Astrocyte (in vitro differentiated cells and primary cell): ENCODE measurements around the gene ZP1. TPM values are rescaled to one million over a fixed set of nuclear protein-coding genes. Genes with fewer than 3 reads are reported as not detected.
A peak's percentile ranks its signal among the peaks of the same experiment; 100 is the strongest.

Experiments used
- DNase-seq: peaks from one replicate; pipeline ENCODE4 v3.0.0-alpha.2; 2010; ENCODE audit warnings: low read depth
- FAIRE-seq: peaks from 2 replicates; lab custom pipeline; 2011; peaks lifted over from hg19 to GRCh38; lab: Jason Lieb, UNC
- H2AFZ ChIP-seq: 2 replicates; pipeline ENCODE4 v1.6.0; 2012; ENCODE audit warnings: low read depth, low read length, inconsistent platforms
- H3K27ac ChIP-seq: 2 replicates; pipeline ENCODE4 v1.5.1; 2011; ENCODE audit warnings: low read depth, low read length, inconsistent platforms
- H3K27me3 ChIP-seq: 2 replicates; pipeline ENCODE4 v1.6.0; 2011; ENCODE audit warnings: low read length, inconsistent platforms; ENCODE audit not compliant: insufficient read depth
- H3K36me3 ChIP-seq: 2 replicates; pipeline ENCODE4 v1.5.1; 2011; ENCODE audit warnings: low read length, inconsistent platforms; ENCODE audit not compliant: insufficient read depth
- H3K4me1 ChIP-seq: 2 replicates; pipeline ENCODE4 v1.5.1; 2011; ENCODE audit warnings: low read length, inconsistent platforms; ENCODE audit not compliant: insufficient read depth
- H3K4me2 ChIP-seq: 2 replicates; pipeline ENCODE4 v1.6.0; 2012; ENCODE audit warnings: low read length, inconsistent platforms
- H3K4me3 ChIP-seq: 2 replicates; pipeline ENCODE4 v1.5.1; 2011; ENCODE audit warnings: low read depth, mild to moderate bottlenecking, low read length, inconsistent platforms; ENCODE audit not compliant: insufficient read depth
- H3K79me2 ChIP-seq: 2 replicates; pipeline ENCODE4 v1.6.0; 2012; ENCODE audit warnings: mild to moderate bottlenecking, low read length, inconsistent platforms; ENCODE audit not compliant: insufficient read depth
- H3K9ac ChIP-seq: 2 replicates; pipeline ENCODE4 v1.6.0; 2012; ENCODE audit warnings: mild to moderate bottlenecking, low read length, inconsistent platforms
- H3K9me3 ChIP-seq: 2 replicates; pipeline ENCODE4 v1.5.1; 2012; ENCODE audit warnings: low read depth, mild to moderate bottlenecking, low read length, inconsistent platforms; ENCODE audit not compliant: insufficient read depth
- H4K20me1 ChIP-seq: 2 replicates; pipeline ENCODE4 v1.6.0; 2012; ENCODE audit warnings: low read length, inconsistent platforms; ENCODE audit not compliant: insufficient read depth
- H3K27ac Mint-ChIP-seq: one replicate; pipeline ENCODE4 v1.8.0; 2021; ENCODE audit warnings: mild to moderate bottlenecking, mixed read lengths; ENCODE audit not compliant: unreplicated experiment
- H3K27me3 Mint-ChIP-seq: one replicate; pipeline ENCODE4 v1.8.0; 2021; ENCODE audit warnings: low read depth, mixed read lengths; ENCODE audit not compliant: unreplicated experiment
- H3K36me3 Mint-ChIP-seq: one replicate; pipeline ENCODE4 v1.8.0; 2021; ENCODE audit warnings: low read depth, mixed read lengths; ENCODE audit not compliant: unreplicated experiment
- H3K4me1 Mint-ChIP-seq: one replicate; pipeline ENCODE4 v1.8.0; 2021; ENCODE audit warnings: low read depth, mixed read lengths; ENCODE audit not compliant: unreplicated experiment
- H3K4me3 Mint-ChIP-seq: one replicate; pipeline ENCODE4 v1.8.0; 2021; ENCODE audit warnings: mild to moderate bottlenecking, moderate library complexity, mixed read lengths; ENCODE audit not compliant: unreplicated experiment
- H3K9me3 Mint-ChIP-seq: one replicate; pipeline ENCODE4 v1.8.0; 2021; ENCODE audit warnings: mild to moderate bottlenecking, mixed read lengths; ENCODE audit not compliant: unreplicated experiment
- CTCF ChIP-seq: IDR thresholded peaks from 2 replicates; pipeline ENCODE4 v1.5.1; 2011; ENCODE audit warnings: low read depth, mild to moderate bottlenecking, inconsistent platforms, low read length, moderate library complexity; ENCODE audit not compliant: insufficient read depth
- EZH2 ChIP-seq: IDR thresholded peaks from 2 replicates; pipeline ENCODE4 v1.6.1; 2012; ENCODE audit warnings: mild to moderate bottlenecking, low read length, inconsistent platforms; ENCODE audit not compliant: insufficient read depth
- total RNA-seq: library from RNA; stranded (reverse); gene quantifications from 2 replicates; pipeline ENCODE4 v1.2.1, GENCODE V29; 2021

The ZP1 gene
- total RNA-seq, 1 donor from 2014 or later: not detected

GRCh38 chr11:60900673-60901404, 33.5 kb downstream of the ZP1 start:
- no peak overlapping the region for H3K4me3 Mint-ChIP-seq
- Histone ChIP-seq H3K4me2 (no peak overlapping the region), H2AFZ (no peak overlapping the region), H3K79me2 (peaks cover 33% of the 10 kb centered on the region), H3K4me3 (no peak overlapping the region), H3K4me1 (peaks cover 8% of the 10 kb centered on the region), H4K20me1 (peaks cover 72% of the 10 kb centered on the region), H3K9ac (no peak overlapping the region), H3K36me3 (peaks cover 53% of the 10 kb centered on the region), H3K27me3 (no peaks in the 10 kb centered on the region), H3K27ac (no peak overlapping the region), H3K9me3 (no peaks in the 10 kb centered on the region)
- no peak for TF ChIP-seq EZH2
- no peak for TF ChIP-seq CTCF
- FAIRE-seq (no peak), DNase-seq (no peak)
- H3K9me3 Mint-ChIP-seq: no peaks in the 10 kb centered on the region
- H3K27me3 Mint-ChIP-seq: no peaks in the 10 kb centered on the region
- no peak overlapping the region for H3K27ac Mint-ChIP-seq
- peaks cover 12% of the 10 kb centered on the region for H3K4me1 Mint-ChIP-seq
- H3K36me3 Mint-ChIP-seq: peaks cover 7% of the 10 kb centered on the region

GRCh38 chr11:60902625-60903024, 35.3 kb downstream of the ZP1 start:
- Histone ChIP-seq H3K9me3 (no peaks in the 10 kb centered on the region), H2AFZ (no peak overlapping the region), H3K27me3 (no peaks in the 10 kb centered on the region), H3K36me3 (peaks cover 36% of the 10 kb centered on the region), H3K4me2 (no peak overlapping the region), H3K9ac (no peak overlapping the region), H3K4me3 (no peak overlapping the region), H3K4me1 (peaks cover 8% of the 10 kb centered on the region), H4K20me1 (peaks cover 74% of the 10 kb centered on the region), H3K27ac (no peak overlapping the region), H3K79me2 (peaks cover 38% of the 10 kb centered on the region)
- Mint-ChIP-seq H3K9me3 (no peaks in the 10 kb centered on the region), H3K36me3 (peaks cover 5% of the 10 kb centered on the region), H3K4me1 (peaks cover 12% of the 10 kb centered on the region), H3K4me3 (no peak overlapping the region), H3K27ac (no peak overlapping the region), H3K27me3 (peaks cover under 1% of the 10 kb centered on the region)
- no peak for DNase-seq
- no peak for TF ChIP-seq EZH2
- TF ChIP-seq CTCF: no peak
- no peak for FAIRE-seq

GRCh38 chr11:60905047-60905446, 37.7 kb downstream of the ZP1 start:
- H3K9ac ChIP-seq: peak overlapping the region; percentile 94

More at GRCh38 chr11:60905047-60905446, 37.7 kb downstream of the ZP1 start:
- peak overlapping the region; percentile 95 for H3K4me2 ChIP-seq
- H3K36me3 ChIP-seq: peaks cover 19% of the 10 kb centered on the region
- no peaks in the 10 kb centered on the region for H3K27me3 ChIP-seq
- no peak for FAIRE-seq
- peak overlapping the region; percentile 86 for H3K4me3 ChIP-seq
- Mint-ChIP-seq H3K4me3 (peak overlapping the region; percentile 92), H3K36me3 (peaks cover 2% of the 10 kb centered on the region), H3K9me3 (peaks cover 4% of the 10 kb centered on the region), H3K27ac (peak overlapping the region; percentile 84), H3K4me1 (peaks cover 12% of the 10 kb centered on the region), H3K27me3 (peaks cover 23% of the 10 kb centered on the region)
- no peak for DNase-seq
- H3K4me1 ChIP-seq: peaks cover 8% of the 10 kb centered on the region
- TF ChIP-seq EZH2 (no peak), CTCF (no peak)
- peaks cover 38% of the 10 kb centered on the region for H3K79me2 ChIP-seq
- no peaks in the 10 kb centered on the region for H3K9me3 ChIP-seq
- no peak overlapping the region for H2AFZ ChIP-seq
- H3K27ac ChIP-seq: peak overlapping the region; percentile 86
- peaks cover 57% of the 10 kb centered on the region for H4K20me1 ChIP-seq
